NCI-H1417 treated with DMSO at 0.1 percent for 48 hours (cell line): ENCODE measurements around the gene EHMT1.

Experiments
- DNase-seq: peaks from one replicate; lab custom pipeline; 2025; lab: John Stamatoyannopoulos, UW

The EHMT1 gene

GRCh38 chr9:137618105-137619067, at the start of gene EHMT1:
TSS of gene EHMT1 (plus strand) at chr9:137619005. CDS start at chr9:137619029, 24 bp downstream.
- DNase-seq: peak; percentile 64

- no peak for DNase-seq
Observed at GRCh38 chr9:137569609-137570203, 49.1 kb upstream of the EHMT1 start.

GRCh38 chr9:137570566-137570965, 48.2 kb upstream of the EHMT1 start:
- no peak for DNase-seq

- no peak for DNase-seq
Observed at GRCh38 chr9:137574192-137574591, 44.6 kb upstream of the EHMT1 start.

GRCh38 chr9:137575364-137575715, 43.5 kb upstream of the EHMT1 start:
- no peak for DNase-seq

GRCh38 chr9:137575716-137576411, 42.9 kb upstream of the EHMT1 start:
- DNase-seq: no peak

- peak; percentile 3 for DNase-seq
Observed at GRCh38 chr9:137578518-137579258, 40.1 kb upstream of the EHMT1 start, which contains the start of gene DPH7. TSS of gene DPH7 (minus strand) at chr9:137578925. CDS start at chr9:137578777, 148 bp downstream.

- no peak for DNase-seq
Observed at GRCh38 chr9:137579259-137579604, 39.6 kb upstream of the EHMT1 start.

- no peak for DNase-seq
Observed at GRCh38 chr9:137580209-137580953, 38.4 kb upstream of the EHMT1 start.

GRCh38 chr9:137580954-137581322, 37.9 kb upstream of the EHMT1 start:
- no peak for DNase-seq

GRCh38 chr9:137581361-137582285, 37.2 kb upstream of the EHMT1 start:
- no peak for DNase-seq

GRCh38 chr9:137582286-137582860, 36.4 kb upstream of the EHMT1 start:
- DNase-seq: no peak

- no peak for DNase-seq
Observed at GRCh38 chr9:137583347-137583746, 35.5 kb upstream of the EHMT1 start.

GRCh38 chr9:137583957-137584356, 34.8 kb upstream of the EHMT1 start:
- no peak for DNase-seq

- DNase-seq: no peak
Observed at GRCh38 chr9:137586854-137587253, 32.0 kb upstream of the EHMT1 start.

- DNase-seq: no peak
Observed at GRCh38 chr9:137588311-137588710, 30.5 kb upstream of the EHMT1 start.

- DNase-seq: no peak
Observed at GRCh38 chr9:137588891-137589290, 29.9 kb upstream of the EHMT1 start.

- DNase-seq: no peak
Observed at GRCh38 chr9:137589441-137590122, 29.2 kb upstream of the EHMT1 start.

- no peak for DNase-seq
Observed at GRCh38 chr9:137590123-137590468, 28.7 kb upstream of the EHMT1 start.
